Fibroblast of lung (primary cell): ENCODE results near the gene CARMIL1. TPM values are rescaled to one million over a fixed set of nuclear protein-coding genes. Genes with fewer than 3 reads are reported as not detected.

Source experiments
- DNase-seq, 2 donors: peaks; one replicate each; pipeline versions ENCODE4 v3.0.0 to v3.0.0-alpha.2; 2010; ENCODE audit warnings: low read depth in 2 of 2
- H2AFZ ChIP-seq: 2 replicates; pipeline ENCODE4 v1.5.1; 2012; ENCODE audit warnings: low read length, control low read depth, inconsistent platforms
- H3K27ac ChIP-seq: 2 replicates; pipeline ENCODE4 v1.5.1; 2011; ENCODE audit warnings: low read length, control low read depth; ENCODE audit not compliant: insufficient read depth
- H3K27me3 ChIP-seq: 2 replicates; pipeline ENCODE4 v1.5.1; 2011; ENCODE audit warnings: mild to moderate bottlenecking, low read length; ENCODE audit not compliant: control insufficient read depth, insufficient read depth
- H3K36me3 ChIP-seq: 2 replicates; pipeline ENCODE4 v1.5.1; 2011; ENCODE audit warnings: low read length; ENCODE audit not compliant: control insufficient read depth, insufficient read depth
- H3K4me1 ChIP-seq: 2 replicates; pipeline ENCODE4 v1.5.1; 2011; ENCODE audit warnings: low read length; ENCODE audit not compliant: control insufficient read depth, insufficient read depth; ENCODE audit errors: extremely low read depth
- H3K4me2 ChIP-seq: 2 replicates; pipeline ENCODE4 v1.5.1; 2011; ENCODE audit warnings: low read length, control low read depth; ENCODE audit not compliant: insufficient read depth; ENCODE audit errors: extremely low read depth
- H3K4me3 ChIP-seq, 4 experiments: fragments of 200-600 bp in 1 of 4; sonication (generic) in 1 of 4; replicated peaks in 1 of 4; 2 replicates each; pipeline ENCODE4 v1.5.1; 2011 to 2016; ENCODE audit warnings: low read length in 4 of 4, low read depth in 3 of 4, mild to moderate bottlenecking in 3 of 4, control low read depth in 2 of 4, inconsistent platforms in 1 of 4, mixed read lengths in 1 of 4; ENCODE audit not compliant: insufficient read depth in 1 of 4; ENCODE audit errors: control extremely low read depth in 1 of 4
- H3K79me2 ChIP-seq: 2 replicates; pipeline ENCODE4 v1.5.1; 2012; ENCODE audit warnings: mild to moderate bottlenecking, low read length, inconsistent platforms; ENCODE audit not compliant: control insufficient read depth, insufficient read depth
- H3K9ac ChIP-seq: 2 replicates; pipeline ENCODE4 v1.5.1; 2011; ENCODE audit warnings: mild to moderate bottlenecking, low read length, control low read depth; ENCODE audit not compliant: insufficient read depth
- H3K9me3 ChIP-seq: 2 replicates; pipeline ENCODE4 v1.5.1; 2012; ENCODE audit warnings: low read depth, low read length; ENCODE audit not compliant: control insufficient read depth, insufficient read depth
- H4K20me1 ChIP-seq: 2 replicates; pipeline ENCODE4 v1.5.1; 2011; ENCODE audit warnings: low read length; ENCODE audit not compliant: control insufficient read depth, insufficient read depth; ENCODE audit errors: extremely low read depth
- EZH2 ChIP-seq: IDR thresholded peaks from 2 replicates; pipeline ENCODE4 v1.5.1; 2012; ENCODE audit warnings: low read length, control low read depth, mild to moderate bottlenecking; ENCODE audit errors: missing control alignments
- polyA plus RNA-seq, 2 donors: library from polyadenylated mRNA; depleted of rRNA in 1 of 2; stranded (reverse) in 1 of 2; unstranded in 1 of 2; fragments of >200 nt; gene quantifications; 2 replicates each; pipeline ENCODE4 v1.2.1, GENCODE V29; 2011 to 2012; ENCODE audit warnings: missing spikeins in 1 of 2
- total RNA-seq: library from RNA; depleted of rRNA; stranded (reverse); fragments of >200 nt; gene quantifications from 2 replicates; pipeline ENCODE4 v1.2.1, GENCODE V29; 2014
- TF ChIP-seq, protein P1 (sequence below), 2 donors: IDR thresholded peaks in 1 of 2; conservative IDR thresholded peaks in 1 of 2; 1 replicate in 1 of 2; 2 replicates in 1 of 2; pipeline ENCODE4 v1.5.1; 2011 to 2012; ENCODE audit warnings: low read length in 2 of 2, control low read depth in 1 of 2, inconsistent platforms in 1 of 2, low read depth in 1 of 2, mild to moderate bottlenecking in 1 of 2

Gene CARMIL1
- total and polyA plus RNA-seq, 2 donors (not counting 1 experiment from before 2014, with no cell fraction given), result 10.2 to 12.5 TPM

- TF ChIP-seq, protein P1, sequence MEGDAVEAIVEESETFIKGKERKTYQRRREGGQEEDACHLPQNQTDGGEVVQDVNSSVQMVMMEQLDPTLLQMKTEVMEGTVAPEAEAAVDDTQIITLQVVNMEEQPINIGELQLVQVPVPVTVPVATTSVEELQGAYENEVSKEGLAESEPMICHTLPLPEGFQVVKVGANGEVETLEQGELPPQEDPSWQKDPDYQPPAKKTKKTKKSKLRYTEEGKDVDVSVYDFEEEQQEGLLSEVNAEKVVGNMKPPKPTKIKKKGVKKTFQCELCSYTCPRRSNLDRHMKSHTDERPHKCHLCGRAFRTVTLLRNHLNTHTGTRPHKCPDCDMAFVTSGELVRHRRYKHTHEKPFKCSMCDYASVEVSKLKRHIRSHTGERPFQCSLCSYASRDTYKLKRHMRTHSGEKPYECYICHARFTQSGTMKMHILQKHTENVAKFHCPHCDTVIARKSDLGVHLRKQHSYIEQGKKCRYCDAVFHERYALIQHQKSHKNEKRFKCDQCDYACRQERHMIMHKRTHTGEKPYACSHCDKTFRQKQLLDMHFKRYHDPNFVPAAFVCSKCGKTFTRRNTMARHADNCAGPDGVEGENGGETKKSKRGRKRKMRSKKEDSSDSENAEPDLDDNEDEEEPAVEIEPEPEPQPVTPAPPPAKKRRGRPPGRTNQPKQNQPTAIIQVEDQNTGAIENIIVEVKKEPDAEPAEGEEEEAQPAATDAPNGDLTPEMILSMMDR (conservative IDR thresholded peaks at IDR 0.05 in 1 of 2, IDR thresholded peaks at IDR 0.05 in 1 of 2; ENCODE audit: low read depth in 1 of 2, low read length in 2 of 2), result no peak
- TF ChIP-seq EZH2, result no peak
Observed at GRCh38 chr6:25642667-25643328, 363.6 kb downstream of the CARMIL1 start.

GRCh38 chr6:25645916-25646315 is 366.7 kb downstream of the CARMIL1 start:
- Histone ChIP-seq H3K4me1 (no peaks in the 10 kb centered on the region), H3K27me3 (no peaks in the 10 kb centered on the region), H3K9me3 (no peaks in the 10 kb centered on the region)

More at GRCh38 chr6:25642667-25643328, 363.6 kb downstream of the CARMIL1 start:
- no peaks in the 10 kb centered on the region for H3K9me3 ChIP-seq
- H3K4me1 ChIP-seq, result no peaks in the 10 kb centered on the region
- H2AFZ ChIP-seq, result no peak overlapping the region
- H3K79me2 ChIP-seq, result no peaks in the 10 kb centered on the region
- H3K4me2 ChIP-seq, result no peak overlapping the region
- H3K9ac ChIP-seq, result no peak overlapping the region
- no peak overlapping the region for H3K27ac ChIP-seq
- H3K36me3 ChIP-seq, result no peaks in the 10 kb centered on the region
- DNase-seq, result no peak
- H3K27me3 ChIP-seq, result no peaks in the 10 kb centered on the region
- no peaks in the 10 kb centered on the region for H4K20me1 ChIP-seq
- no peak overlapping the region for H3K4me3 ChIP-seq

DNA sequence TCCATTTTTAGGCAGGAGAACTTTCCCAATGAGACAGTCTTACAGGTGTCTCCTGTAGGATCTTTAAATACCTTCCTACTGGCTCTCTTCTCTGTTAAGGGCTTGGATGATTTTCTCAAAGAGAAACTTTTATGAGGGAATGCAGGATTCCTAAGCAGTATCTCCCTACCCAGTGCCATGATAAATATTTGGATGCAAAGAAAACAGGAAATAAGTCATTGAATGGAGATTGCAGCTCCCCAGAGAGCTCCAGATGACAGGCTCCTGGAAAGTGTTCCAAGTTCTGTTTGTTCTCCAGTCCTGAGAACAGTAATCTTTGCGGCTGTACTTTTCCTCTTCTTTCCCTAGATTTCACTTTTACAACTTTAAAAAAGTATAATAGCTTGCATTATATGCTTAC is 370.4 kb downstream of the CARMIL1 start:
- no peaks in the 10 kb centered on the region for H3K4me1 ChIP-seq
- no peaks in the 10 kb centered on the region for H3K79me2 ChIP-seq
- no peaks in the 10 kb centered on the region for H3K9me3 ChIP-seq
- H3K36me3 ChIP-seq, result no peaks in the 10 kb centered on the region
- DNase-seq, result no peak
- H3K27me3 ChIP-seq, result no peaks in the 10 kb centered on the region
- H2AFZ ChIP-seq, result no peak overlapping the region
- no peak for TF ChIP-seq EZH2
- no peak overlapping the region for H3K4me2 ChIP-seq
- H3K4me3 ChIP-seq, result no peak overlapping the region
- H4K20me1 ChIP-seq, result no peaks in the 10 kb centered on the region
- H3K27ac ChIP-seq, result no peak overlapping the region
- H3K9ac ChIP-seq, result no peak overlapping the region

More at GRCh38 chr6:25645916-25646315, 366.7 kb downstream of the CARMIL1 start:
- Histone ChIP-seq H4K20me1 (no peaks in the 10 kb centered on the region), H3K36me3 (no peaks in the 10 kb centered on the region), H3K4me3 (no peak overlapping the region), H2AFZ (no peak overlapping the region), H3K4me2 (no peak overlapping the region), H3K79me2 (no peaks in the 10 kb centered on the region), H3K27ac (no peak overlapping the region), H3K9ac (no peak overlapping the region)
- no peak for DNase-seq
- TF ChIP-seq EZH2, result no peak
- TF ChIP-seq, protein P1 (conservative IDR thresholded peaks at IDR 0.05 in 1 of 2, IDR thresholded peaks at IDR 0.05 in 1 of 2; ENCODE audit: low read depth in 1 of 2, low read length in 2 of 2), result no peak
